DOHH2 (cell line): ENCODE data around the gene SPOCK2.

Source experiments
- H3F3A ChIP-seq: fragments of 200-600 bp; sonication (generic), shearing (Covaris generic); 2 replicates; pipeline ENCODE4 v1.6.0; 2016; ENCODE audit warnings: antibody characterized with exemption, mild to moderate bottlenecking; ENCODE audit not compliant: control insufficient read depth, insufficient read depth
- H3K27ac ChIP-seq: fragments of 200-600 bp; sonication (generic); 2 replicates; pipeline ENCODE4 v1.5.1; 2014; ENCODE audit warnings: low read depth, mild to moderate bottlenecking, low read length, moderate library complexity
- H3K27me3 ChIP-seq: fragments of 200-600 bp; sonication (generic); 2 replicates; pipeline ENCODE4 v1.6.1; 2014; ENCODE audit warnings: mild to moderate bottlenecking, low read length, mixed read lengths; ENCODE audit not compliant: control insufficient read depth
- H3K36me3 ChIP-seq: fragments of 200-600 bp; sonication (generic); 2 replicates; pipeline ENCODE4 v1.6.1; 2014; ENCODE audit warnings: mild to moderate bottlenecking, low read length, moderate library complexity, mixed read lengths; ENCODE audit not compliant: control insufficient read depth
- H3K4me1 ChIP-seq: fragments of 200-600 bp; sonication (generic); 2 replicates; pipeline ENCODE4 v1.6.1; 2014; ENCODE audit warnings: mild to moderate bottlenecking, low read length, mixed read lengths; ENCODE audit not compliant: control insufficient read depth
- H3K4me2 ChIP-seq: fragments of 200-600 bp; sonication (generic); 2 replicates; pipeline ENCODE4 v1.6.0; 2014; ENCODE audit warnings: mild to moderate bottlenecking, low read length, moderate library complexity
- H3K4me3 ChIP-seq: fragments of 200-600 bp; sonication (generic); 2 replicates; pipeline ENCODE4 v1.5.1; 2014; ENCODE audit warnings: mild to moderate bottlenecking, low read length, mixed read lengths
- H3K79me2 ChIP-seq: fragments of 200-600 bp; sonication (generic); 2 replicates; pipeline ENCODE4 v1.6.1; 2014; ENCODE audit warnings: mild to moderate bottlenecking, low read length, mixed read lengths; ENCODE audit not compliant: control insufficient read depth
- H3K9me2 ChIP-seq: fragments of 200-600 bp; sonication (generic); replicated peaks from 2 replicates; pipeline ENCODE4 v1.6.1; 2014; ENCODE audit warnings: mild to moderate bottlenecking, low read length, mixed read lengths; ENCODE audit not compliant: control insufficient read depth
- H3K9me3 ChIP-seq: fragments of 200-600 bp; sonication (generic); 2 replicates; pipeline ENCODE4 v1.6.1; 2014; ENCODE audit warnings: antibody characterized with exemption, low read length, mixed read lengths; ENCODE audit not compliant: control insufficient read depth, insufficient read depth
- H4K20me1 ChIP-seq: fragments of 200-600 bp; sonication (generic); 2 replicates; pipeline ENCODE4 v1.6.0; 2014; ENCODE audit warnings: low read depth, mild to moderate bottlenecking, antibody characterized with exemption, low read length, moderate library complexity; ENCODE audit not compliant: control insufficient read depth, insufficient read depth
- EZH2phosphoT487 ChIP-seq: fragments of 200-600 bp; sonication (generic); IDR thresholded peaks from 2 replicates; pipeline ENCODE4 v1.6.1; 2017; ENCODE audit warnings: borderline replicate concordance, mild to moderate bottlenecking, antibody characterized with exemption, low read length, moderate library complexity, mixed read lengths
- TF ChIP-seq, protein P1 (sequence below): fragments of 200-600 bp; sonication (generic); IDR thresholded peaks from one replicate; pipeline ENCODE4 v1.5.1; 2014; ENCODE audit warnings: antibody characterized with exemption, mild to moderate bottlenecking, low read depth, low read length; ENCODE audit not compliant: poor library complexity, severe bottlenecking

Gene SPOCK2

DNA sequence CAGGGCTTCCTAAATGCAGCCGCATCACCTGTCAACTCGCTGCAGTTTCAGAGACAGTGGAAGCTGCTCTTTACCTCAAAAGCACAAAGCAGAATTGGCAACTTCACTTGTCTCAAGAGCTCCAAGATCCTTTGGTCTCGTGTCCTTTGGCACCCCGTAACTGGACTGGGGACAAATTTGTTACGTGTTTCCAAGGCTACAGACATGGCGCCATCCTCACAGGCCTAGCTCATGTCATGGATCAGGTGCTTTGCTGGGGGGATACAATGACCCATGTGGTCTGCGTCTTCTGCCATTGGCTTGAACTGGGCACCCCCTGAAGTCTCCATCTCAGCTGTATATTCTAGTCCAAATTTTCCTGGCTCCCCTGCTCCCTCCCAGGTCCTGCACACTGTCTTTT lies 75.6 kb downstream of the SPOCK2 start:
- Histone ChIP-seq H3K36me3 (no peaks in the 10 kb centered on the region), H3K9me2 (no peaks in the 10 kb centered on the region), H3K79me2 (no peaks in the 10 kb centered on the region), H3K4me3 (no peak overlapping the region), H3K27ac (no peak overlapping the region), H3K4me2 (no peak overlapping the region), H3K9me3 (no peaks in the 10 kb centered on the region), H4K20me1 (no peaks in the 10 kb centered on the region), H3K27me3 (peaks cover 6% of the 10 kb centered on the region; the same call in 1 of the 2 replicates), H3F3A (no peaks in the 10 kb centered on the region), H3K4me1 (no peaks in the 10 kb centered on the region)
- TF ChIP-seq EZH2phosphoT487: no peak
- TF ChIP-seq, protein P1, sequence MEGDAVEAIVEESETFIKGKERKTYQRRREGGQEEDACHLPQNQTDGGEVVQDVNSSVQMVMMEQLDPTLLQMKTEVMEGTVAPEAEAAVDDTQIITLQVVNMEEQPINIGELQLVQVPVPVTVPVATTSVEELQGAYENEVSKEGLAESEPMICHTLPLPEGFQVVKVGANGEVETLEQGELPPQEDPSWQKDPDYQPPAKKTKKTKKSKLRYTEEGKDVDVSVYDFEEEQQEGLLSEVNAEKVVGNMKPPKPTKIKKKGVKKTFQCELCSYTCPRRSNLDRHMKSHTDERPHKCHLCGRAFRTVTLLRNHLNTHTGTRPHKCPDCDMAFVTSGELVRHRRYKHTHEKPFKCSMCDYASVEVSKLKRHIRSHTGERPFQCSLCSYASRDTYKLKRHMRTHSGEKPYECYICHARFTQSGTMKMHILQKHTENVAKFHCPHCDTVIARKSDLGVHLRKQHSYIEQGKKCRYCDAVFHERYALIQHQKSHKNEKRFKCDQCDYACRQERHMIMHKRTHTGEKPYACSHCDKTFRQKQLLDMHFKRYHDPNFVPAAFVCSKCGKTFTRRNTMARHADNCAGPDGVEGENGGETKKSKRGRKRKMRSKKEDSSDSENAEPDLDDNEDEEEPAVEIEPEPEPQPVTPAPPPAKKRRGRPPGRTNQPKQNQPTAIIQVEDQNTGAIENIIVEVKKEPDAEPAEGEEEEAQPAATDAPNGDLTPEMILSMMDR: no peak

DNA sequence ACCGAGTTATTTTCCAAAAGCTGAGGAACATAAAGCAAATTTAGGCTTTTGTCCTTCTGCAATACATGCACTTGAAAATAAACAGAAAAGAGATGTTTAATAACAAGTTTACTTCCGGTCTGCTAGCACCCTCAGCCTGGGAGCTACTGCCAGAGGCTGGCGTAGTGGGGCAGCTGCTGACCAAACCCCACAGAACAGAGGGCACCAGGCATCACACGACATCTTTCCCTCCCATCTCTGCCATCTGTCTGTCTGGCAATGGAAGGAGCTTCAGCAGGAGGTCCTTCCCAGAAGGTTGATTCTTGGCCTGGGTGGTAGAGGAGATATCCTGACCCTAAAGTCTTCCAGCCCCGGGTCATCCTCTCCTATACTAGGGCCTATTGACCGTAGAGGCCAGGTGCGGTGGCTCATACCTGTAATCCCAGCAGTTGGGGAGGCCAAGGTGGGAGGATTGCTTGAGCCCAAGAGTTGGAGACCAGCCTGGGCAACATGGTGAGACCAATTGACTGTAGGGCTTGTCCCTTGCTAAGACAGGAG lies 76.3 kb downstream of the SPOCK2 start:
- Histone ChIP-seq H3K36me3 (no peaks in the 10 kb centered on the region), H3K27me3 (peaks cover 6% of the 10 kb centered on the region; the same call in 1 of the 2 replicates), H3K27ac (no peak overlapping the region), H3K4me3 (no peak overlapping the region), H3K79me2 (no peaks in the 10 kb centered on the region), H3K9me3 (no peaks in the 10 kb centered on the region), H3K9me2 (no peaks in the 10 kb centered on the region), H4K20me1 (no peaks in the 10 kb centered on the region), H3F3A (no peaks in the 10 kb centered on the region), H3K4me2 (no peak overlapping the region), H3K4me1 (no peaks in the 10 kb centered on the region)
- TF ChIP-seq, protein P1: no peak
- TF ChIP-seq EZH2phosphoT487: no peak

DNA sequence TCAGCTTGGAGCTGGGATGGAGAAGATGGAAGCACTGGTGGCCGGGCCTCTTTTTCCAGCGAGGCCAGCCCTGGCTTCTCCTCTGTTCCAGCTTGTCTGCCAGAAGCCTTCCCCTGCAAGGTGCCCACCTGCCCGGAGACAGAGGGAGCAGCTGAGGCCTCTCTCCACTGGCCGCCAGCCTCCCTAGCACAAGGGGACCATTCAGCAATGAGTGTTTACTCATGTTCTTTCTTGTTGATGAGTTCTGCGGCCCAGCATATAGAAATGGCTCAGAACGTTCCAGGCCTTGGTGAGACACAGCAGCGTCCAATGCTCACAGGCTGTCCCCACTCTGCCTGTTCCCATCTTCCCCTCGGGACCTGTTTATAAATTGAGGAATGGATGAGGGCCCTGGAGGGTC lies 76.9 kb downstream of the SPOCK2 start:
- H3K9me2 ChIP-seq: no peaks in the 10 kb centered on the region
- no peak overlapping the region for H3K4me2 ChIP-seq
- no peak overlapping the region for H3K4me3 ChIP-seq
- no peaks in the 10 kb centered on the region for H3K4me1 ChIP-seq
- no peak for TF ChIP-seq EZH2phosphoT487
- TF ChIP-seq, protein P1: no peak
- no peaks in the 10 kb centered on the region for H3F3A ChIP-seq
- H3K36me3 ChIP-seq: no peaks in the 10 kb centered on the region
- no peak overlapping the region for H3K27ac ChIP-seq
- no peaks in the 10 kb centered on the region for H3K79me2 ChIP-seq
- peaks cover 6% of the 10 kb centered on the region; the same call in 1 of the 2 replicates for H3K27me3 ChIP-seq
- no peaks in the 10 kb centered on the region for H3K9me3 ChIP-seq
- H4K20me1 ChIP-seq: no peaks in the 10 kb centered on the region
